Measurements from ENCODE around the gene GLIPR2.
"Not testable (repeated sequence)": the region's sequence is repeated elsewhere in the genome, so short reads cannot be mapped to it uniquely, and the experiment has no call there.

Gene GLIPR2

GRCh38 chr9:36151316-36152210 is 15.0 kb downstream of the GLIPR2 start:
- Histone ChIP-seq H3K9me3 (ENCODE audit: control insufficient read depth in 1 of 2, low read length in 2 of 2) (peaks cover 0 to 2% of the 10 kb centered on the region in 2 donors), H3K4me1 (ENCODE audit: control insufficient read depth in 1 of 2, insufficient read depth in 2 of 2, low read length in 2 of 2) (peaks cover 22 to 50% of the 10 kb centered on the region in 2 donors), H3K27me3 (ENCODE audit: control insufficient read depth in 1 of 2, insufficient read depth in 2 of 2, low read length in 2 of 2) (no peaks in the 10 kb centered on the region), H3K9ac (ENCODE audit: low read depth in 1 of 2, low read length in 2 of 2) (no peak overlapping the region), H3K36me3 (ENCODE audit: control insufficient read depth in 1 of 2, insufficient read depth in 2 of 2, low read length in 2 of 2) (peaks cover 3 to 4% of the 10 kb centered on the region in 2 donors), H3K27ac (ENCODE audit: low read depth, low read length) (no peak overlapping the region), H3K4me3 (ENCODE audit: low read depth in 1 of 2, low read length in 2 of 2) (peak overlapping the region; percentile 15 to 40)

GRCh38 chr9:36152741-36153438 is 16.4 kb downstream of the GLIPR2 start:
- H3K36me3 ChIP-seq (ENCODE audit: control insufficient read depth in 1 of 2, insufficient read depth in 2 of 2, low read length in 2 of 2), result peaks cover 4 to 6% of the 10 kb centered on the region in 2 donors
- H3K27ac ChIP-seq (ENCODE audit: low read depth, low read length), result no peak overlapping the region
- H3K4me1 ChIP-seq (ENCODE audit: control insufficient read depth in 1 of 2, insufficient read depth in 2 of 2, low read length in 2 of 2), result peaks cover 18 to 44% of the 10 kb centered on the region in 2 donors
- H3K4me3 ChIP-seq (ENCODE audit: low read depth in 1 of 2, low read length in 2 of 2), result no peak overlapping the region
- no peak overlapping the region for H3K9ac ChIP-seq (ENCODE audit: low read depth in 1 of 2, low read length in 2 of 2)
- H3K9me3 ChIP-seq (ENCODE audit: control insufficient read depth in 1 of 2, low read length in 2 of 2), result peaks cover 0 to 3% of the 10 kb centered on the region in 2 donors
- no peaks in the 10 kb centered on the region for H3K27me3 ChIP-seq (ENCODE audit: control insufficient read depth in 1 of 2, insufficient read depth in 2 of 2, low read length in 2 of 2)

GRCh38 chr9:36153746-36154145 is 17.2 kb downstream of the GLIPR2 start:
- Histone ChIP-seq H3K27ac (ENCODE audit: low read depth, low read length) (no peak overlapping the region), H3K4me1 (ENCODE audit: control insufficient read depth in 1 of 2, insufficient read depth in 2 of 2, low read length in 2 of 2) (peaks cover 12 to 38% of the 10 kb centered on the region in 2 donors)

GRCh38 chr9:36154331-36154952 is 17.9 kb downstream of the GLIPR2 start:
- no peak overlapping the region for H3K9ac ChIP-seq (ENCODE audit: low read depth in 1 of 2, low read length in 2 of 2)
- H3K36me3 ChIP-seq (ENCODE audit: control insufficient read depth in 1 of 2, insufficient read depth in 2 of 2, low read length in 2 of 2), result peaks cover 4 to 8% of the 10 kb centered on the region in 2 donors
- H3K27ac ChIP-seq (ENCODE audit: low read depth, low read length), result peak overlapping the region; percentile 46
- peaks cover 12 to 33% of the 10 kb centered on the region in 2 donors for H3K4me1 ChIP-seq (ENCODE audit: control insufficient read depth in 1 of 2, insufficient read depth in 2 of 2, low read length in 2 of 2)
- H3K9me3 ChIP-seq (ENCODE audit: control insufficient read depth in 1 of 2, low read length in 2 of 2), result peaks cover 0 to 3% of the 10 kb centered on the region in 2 donors
- H3K27me3 ChIP-seq (ENCODE audit: control insufficient read depth in 1 of 2, insufficient read depth in 2 of 2, low read length in 2 of 2), result no peaks in the 10 kb centered on the region
- H3K4me3 ChIP-seq (ENCODE audit: low read depth in 1 of 2, low read length in 2 of 2), result no peak overlapping the region

More at GRCh38 chr9:36153746-36154145, 17.2 kb downstream of the GLIPR2 start:
- H3K27me3 ChIP-seq (ENCODE audit: control insufficient read depth in 1 of 2, insufficient read depth in 2 of 2, low read length in 2 of 2), result no peaks in the 10 kb centered on the region
- no peak overlapping the region for H3K9ac ChIP-seq (ENCODE audit: low read depth in 1 of 2, low read length in 2 of 2)
- no peak overlapping the region for H3K4me3 ChIP-seq (ENCODE audit: low read depth in 1 of 2, low read length in 2 of 2)
- H3K36me3 ChIP-seq (ENCODE audit: control insufficient read depth in 1 of 2, insufficient read depth in 2 of 2, low read length in 2 of 2), result peaks cover 4 to 8% of the 10 kb centered on the region in 2 donors
- peaks cover 0 to 3% of the 10 kb centered on the region in 2 donors for H3K9me3 ChIP-seq (ENCODE audit: control insufficient read depth in 1 of 2, low read length in 2 of 2)

- Histone ChIP-seq H3K9me3 (ENCODE audit: control insufficient read depth in 1 of 2, low read length in 2 of 2) (peaks cover 0 to 3% of the 10 kb centered on the region in 2 donors), H3K4me1 (ENCODE audit: control insufficient read depth in 1 of 2, insufficient read depth in 2 of 2, low read length in 2 of 2) (peaks cover 8 to 18% of the 10 kb centered on the region in 2 donors), H3K27me3 (ENCODE audit: control insufficient read depth in 1 of 2, insufficient read depth in 2 of 2, low read length in 2 of 2) (no peaks in the 10 kb centered on the region), H3K27ac (ENCODE audit: low read depth, low read length) (no peak overlapping the region), H3K4me3 (ENCODE audit: low read depth in 1 of 2, low read length in 2 of 2) (no peak overlapping the region), H3K36me3 (ENCODE audit: control insufficient read depth in 1 of 2, insufficient read depth in 2 of 2, low read length in 2 of 2) (peaks cover 4 to 8% of the 10 kb centered on the region in 2 donors), H3K9ac (ENCODE audit: low read depth in 1 of 2, low read length in 2 of 2) (no peak overlapping the region)
Measured at GRCh38 chr9:36156116-36156515, 19.6 kb downstream of the GLIPR2 start.

- peaks cover 0 to 9% of the 10 kb centered on the region in 2 donors for H3K4me1 ChIP-seq (ENCODE audit: control insufficient read depth in 1 of 2, insufficient read depth in 2 of 2, low read length in 2 of 2)
Measured at GRCh38 chr9:36158122-36158521, 21.6 kb downstream of the GLIPR2 start.

GRCh38 chr9:36158917-36159316 is 22.4 kb downstream of the GLIPR2 start:
- Histone ChIP-seq H3K4me3 (ENCODE audit: low read depth in 1 of 2, low read length in 2 of 2) (no peak overlapping the region), H3K27ac (ENCODE audit: low read depth, low read length) (no peak overlapping the region), H3K4me1 (ENCODE audit: control insufficient read depth in 1 of 2, insufficient read depth in 2 of 2, low read length in 2 of 2) (peaks cover 0 to 4% of the 10 kb centered on the region in 2 donors), H3K36me3 (ENCODE audit: control insufficient read depth in 1 of 2, insufficient read depth in 2 of 2, low read length in 2 of 2) (peaks cover 4 to 8% of the 10 kb centered on the region in 2 donors), H3K9ac (ENCODE audit: low read depth in 1 of 2, low read length in 2 of 2) (no peak overlapping the region), H3K9me3 (ENCODE audit: control insufficient read depth in 1 of 2, low read length in 2 of 2) (peaks cover 0 to 3% of the 10 kb centered on the region in 2 donors), H3K27me3 (ENCODE audit: control insufficient read depth in 1 of 2, insufficient read depth in 2 of 2, low read length in 2 of 2) (no peaks in the 10 kb centered on the region)

More at GRCh38 chr9:36158122-36158521, 21.6 kb downstream of the GLIPR2 start:
- H3K27me3 ChIP-seq (ENCODE audit: control insufficient read depth in 1 of 2, insufficient read depth in 2 of 2, low read length in 2 of 2), result no peaks in the 10 kb centered on the region
- H3K9me3 ChIP-seq (ENCODE audit: control insufficient read depth in 1 of 2, low read length in 2 of 2), result peaks cover 0 to 3% of the 10 kb centered on the region in 2 donors
- peaks cover 4 to 8% of the 10 kb centered on the region in 2 donors for H3K36me3 ChIP-seq (ENCODE audit: control insufficient read depth in 1 of 2, insufficient read depth in 2 of 2, low read length in 2 of 2)
- no peak overlapping the region for H3K4me3 ChIP-seq (ENCODE audit: low read depth in 1 of 2, low read length in 2 of 2)
- no peak overlapping the region for H3K27ac ChIP-seq (ENCODE audit: low read depth, low read length)
- H3K9ac ChIP-seq (ENCODE audit: low read depth in 1 of 2, low read length in 2 of 2), result no peak overlapping the region

- H3K9ac ChIP-seq (ENCODE audit: low read depth in 1 of 2, low read length in 2 of 2); H3K9me3 ChIP-seq (ENCODE audit: control insufficient read depth in 1 of 2, low read length in 2 of 2); H3K27ac ChIP-seq (ENCODE audit: low read depth, low read length); H3K4me3 ChIP-seq (ENCODE audit: low read depth in 1 of 2, low read length in 2 of 2); H3K36me3 ChIP-seq (ENCODE audit: control insufficient read depth in 1 of 2, insufficient read depth in 2 of 2, low read length in 2 of 2); H3K4me1 ChIP-seq (ENCODE audit: control insufficient read depth in 1 of 2, insufficient read depth in 2 of 2, low read length in 2 of 2); H3K27me3 ChIP-seq (ENCODE audit: control insufficient read depth in 1 of 2, insufficient read depth in 2 of 2, low read length in 2 of 2): not testable (repeated sequence)
Measured at GRCh38 chr9:36159509-36159908, 23.0 kb downstream of the GLIPR2 start.

GRCh38 chr9:36160126-36160525 is 23.6 kb downstream of the GLIPR2 start:
- H3K4me1 ChIP-seq (ENCODE audit: control insufficient read depth in 1 of 2, insufficient read depth in 2 of 2, low read length in 2 of 2); H3K9ac ChIP-seq (ENCODE audit: low read depth in 1 of 2, low read length in 2 of 2); H3K36me3 ChIP-seq (ENCODE audit: control insufficient read depth in 1 of 2, insufficient read depth in 2 of 2, low read length in 2 of 2); H3K4me3 ChIP-seq (ENCODE audit: low read depth in 1 of 2, low read length in 2 of 2); H3K27me3 ChIP-seq (ENCODE audit: control insufficient read depth in 1 of 2, insufficient read depth in 2 of 2, low read length in 2 of 2); H3K27ac ChIP-seq (ENCODE audit: low read depth, low read length); H3K9me3 ChIP-seq (ENCODE audit: control insufficient read depth in 1 of 2, low read length in 2 of 2): not testable (repeated sequence)

All from duodenal mucosa (tissue), 2 donors.